CD4-positive, alpha-beta memory T cell (primary cell): Measurements from ENCODE around the gene PAFAH1B1. TPM values are rescaled to one million over a fixed set of nuclear protein-coding genes. Genes with fewer than 3 reads are reported as not detected.

Source experiments
- CTCF ChIA-PET: fragments of 350-600 bp; sonication (Branson Sonifier 250); formaldehyde crosslinking; loops from one replicate; lab custom pipeline; 2021; ENCODE audit warnings: inconsistent platforms; ENCODE audit not compliant: partially characterized antibody; lab: Charles Lee
- POLR2A ChIA-PET: fragments of 350-600 bp; sonication (Branson Sonifier 250); formaldehyde crosslinking; loops from one replicate; lab custom pipeline; 2021; ENCODE audit not compliant: partially characterized antibody; lab: Charles Lee
- DNase-seq, 5 donors: peaks; one replicate each; pipeline versions ENCODE4 v3.0.0 to v3.0.0-alpha.2; 2020 to 2022; ENCODE audit warnings: mixed read lengths in 1 of 5
- H3K27ac ChIP-seq: one replicate; pipeline ENCODE4 v1.7.0; 2013; ENCODE audit warnings: low read depth, low read length
- H3K27me3 ChIP-seq: 2 replicates; pipeline ENCODE4 v1.7.0; 2013; ENCODE audit warnings: mild to moderate bottlenecking, low read length, moderate library complexity; ENCODE audit not compliant: insufficient read depth
- H3K36me3 ChIP-seq: 2 replicates; pipeline ENCODE4 v1.7.0; 2013; ENCODE audit warnings: mild to moderate bottlenecking, low read length, moderate library complexity; ENCODE audit not compliant: insufficient read depth
- H3K4me1 ChIP-seq: 2 replicates; pipeline ENCODE4 v1.7.0; 2013; ENCODE audit warnings: mild to moderate bottlenecking, low read length, moderate library complexity; ENCODE audit not compliant: insufficient read depth
- H3K4me3 ChIP-seq, 2 donors: one replicate each; pipeline ENCODE4 v1.7.0; 2013; ENCODE audit warnings: low read length in 2 of 2, mild to moderate bottlenecking in 1 of 2
- H3K9me3 ChIP-seq, 2 donors: one replicate each; pipeline ENCODE4 v1.7.0; 2013; ENCODE audit warnings: low read length in 2 of 2, control low read depth in 1 of 2; ENCODE audit not compliant: control insufficient read depth in 1 of 2
- H3K27ac Mint-ChIP-seq, 7 donors: one replicate each; pipeline ENCODE4 v1.8.0; 2020 to 2021; ENCODE audit warnings: mixed read lengths in 7 of 7, mild to moderate bottlenecking in 6 of 7, inconsistent platforms in 3 of 7, moderate library complexity in 3 of 7
- H3K27me3 Mint-ChIP-seq, 2 donors: one replicate each; pipeline ENCODE4 v1.8.0; 2020 to 2021; ENCODE audit warnings: mixed read lengths in 2 of 2
- H3K36me3 Mint-ChIP-seq, 2 donors: one replicate each; pipeline ENCODE4 v1.8.0; 2020 to 2021; ENCODE audit warnings: mixed read lengths in 2 of 2, inconsistent platforms in 1 of 2, mild to moderate bottlenecking in 1 of 2
- H3K4me1 Mint-ChIP-seq, 4 donors: one replicate each; pipeline ENCODE4 v1.8.0; 2020 to 2021; ENCODE audit warnings: mixed read lengths in 4 of 4, mild to moderate bottlenecking in 1 of 4
- H3K4me3 Mint-ChIP-seq, 8 donors: one replicate each; pipeline ENCODE4 v1.8.0; 2020 to 2021; ENCODE audit warnings: mixed read lengths in 8 of 8, mild to moderate bottlenecking in 7 of 8, moderate library complexity in 6 of 8, inconsistent platforms in 3 of 8
- H3K9me3 Mint-ChIP-seq, 8 donors: one replicate each; pipeline ENCODE4 v1.8.0; 2020 to 2021; ENCODE audit warnings: mixed read lengths in 8 of 8, mild to moderate bottlenecking in 5 of 8, inconsistent platforms in 3 of 8, moderate library complexity in 1 of 8
- intact Hi-C: fragments of 100-400 bp; cut with micrococcal nuclease; formaldehyde crosslinking; loops from one replicate; pipeline ENCODE4 v1.15.1; 2023
- polyA plus RNA-seq, 2 donors: library from polyadenylated mRNA; unstranded; fragments of 300-500 nt; fragmentation: Illumina TruSeq; gene quantifications; one replicate each; pipeline ENCODE4 v1.2.3, GENCODE V29; 2021
- total RNA-seq, 2 experiments: library from RNA; stranded (reverse); gene quantifications; one replicate each; pipeline ENCODE4 v1.2.3, GENCODE V29; 2021

PAFAH1B1 gene
- total and polyA plus RNA-seq, 4 experiments from 2014 or later = 18.1 to 153 (median 87.8) TPM

DNA sequence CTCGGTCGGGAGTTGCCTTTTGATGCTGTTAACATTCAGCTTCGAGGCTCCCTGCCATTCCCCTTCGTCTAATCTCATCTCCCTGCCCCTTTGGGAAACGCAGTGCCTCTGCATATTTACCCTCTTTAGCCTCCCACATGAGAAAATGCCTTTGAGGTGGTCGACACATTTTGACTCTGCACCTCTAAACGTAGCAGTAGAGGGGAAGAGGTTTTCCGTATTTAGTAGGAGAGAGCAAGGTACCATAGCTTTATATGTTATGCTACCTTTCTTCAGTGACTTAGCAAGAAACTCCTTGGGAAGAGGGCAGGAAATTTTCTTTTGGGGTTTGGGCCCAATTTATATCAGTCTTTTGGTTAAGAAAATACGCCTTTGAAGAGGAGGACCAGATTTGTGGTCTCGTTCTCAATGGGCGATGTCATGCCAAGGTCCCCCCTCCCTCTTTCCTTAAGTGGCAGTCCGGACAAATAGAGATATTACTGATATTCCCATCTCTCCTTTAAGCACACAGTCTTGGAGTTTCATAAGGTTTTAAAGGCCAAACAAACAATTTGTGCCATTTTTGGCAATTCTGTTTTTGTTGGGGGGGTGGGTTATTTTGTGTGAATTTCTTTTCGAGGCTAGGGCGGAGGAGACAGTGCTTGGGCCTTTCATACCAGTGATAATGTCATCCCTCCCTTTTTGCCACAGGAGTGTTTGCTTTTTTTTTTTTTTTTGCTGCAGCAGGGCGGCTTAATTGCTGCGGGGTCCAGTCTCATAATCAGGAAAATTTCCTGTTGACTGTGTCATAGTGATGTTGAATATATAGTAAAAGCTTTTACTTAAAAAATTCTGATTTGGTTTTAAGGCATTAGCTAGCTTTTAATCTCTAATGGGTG, 1.5 kb downstream of the PAFAH1B1 start:
- Mint-ChIP-seq H3K4me3 (peak overlapping the region; percentile 91 to 100 (median 95)), H3K9me3 (no peaks in the 10 kb centered on the region), H3K27ac (peak overlapping the region; percentile 90 to 97 (median 96)), H3K27me3 (no peaks in the 10 kb centered on the region), H3K36me3 (peaks cover 0 to 9% of the 10 kb centered on the region in 2 donors), H3K4me1 (peaks cover 32 to 58% (median 46%) of the 10 kb centered on the region in 4 donors)
- ChIA-PET CTCF (interaction anchor here (0.9 to 3.7 kb wide), 3 partner anchors 14 to 80 kb away, joined by 3 to 35 read pairs (median 3); no protein-coding TSS in a partner anchor), POLR2A (interaction anchor here (0.7 to 3.1 kb wide), 9 partner anchors 11 to 220 kb away, joined by 3 to 16 read pairs (median 6); partner anchors contain the start of gene METTL16)
- H3K36me3 ChIP-seq = no peaks in the 10 kb centered on the region
- intact Hi-C loops = no loop called here
- no peaks in the 10 kb centered on the region for H3K27me3 ChIP-seq
- no peaks in the 10 kb centered on the region for H3K9me3 ChIP-seq
- H3K4me3 ChIP-seq = peak overlapping the region; percentile 78 to 91
- H3K27ac ChIP-seq = peak overlapping the region; percentile 99
- H3K4me1 ChIP-seq = peaks cover 55% of the 10 kb centered on the region
- peak in 4 of 5 donors; percentile 16 to 40 (median 24) for DNase-seq

DNA sequence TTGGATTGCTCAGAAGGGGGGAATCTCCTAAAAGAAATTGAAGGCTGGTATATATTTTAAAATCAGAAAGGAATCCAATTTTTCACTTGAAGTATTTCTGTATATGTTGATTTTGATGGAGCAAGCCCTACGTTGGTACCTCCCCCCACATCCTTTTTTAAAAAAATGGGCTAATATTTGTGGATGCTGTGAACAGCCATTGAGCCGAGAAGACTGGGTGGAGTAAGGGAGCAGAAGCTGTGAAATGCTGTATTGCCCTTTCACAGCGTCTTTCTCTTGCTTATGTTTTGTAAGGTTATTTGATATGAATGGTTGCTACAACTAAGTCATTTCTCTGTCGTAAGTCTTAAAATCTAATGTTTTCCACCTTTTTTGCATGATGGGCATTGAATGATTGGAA, 2.3 kb downstream of the PAFAH1B1 start:
- no peaks in the 10 kb centered on the region for H3K9me3 Mint-ChIP-seq
- peaks cover 0 to 9% of the 10 kb centered on the region in 2 donors for H3K36me3 Mint-ChIP-seq
- no peak for DNase-seq
- CTCF ChIA-PET = interaction anchor here (0.8 to 1.0 kb wide), 2 partner anchors 13 to 91 kb away, joined by 3 read pairs; no protein-coding TSS in a partner anchor
- H3K27ac Mint-ChIP-seq = peak overlapping the region; percentile 27 to 96 (median 62)
- Histone ChIP-seq H3K4me1 (peaks cover 59% of the 10 kb centered on the region), H3K36me3 (no peaks in the 10 kb centered on the region), H3K9me3 (no peaks in the 10 kb centered on the region), H3K27me3 (no peaks in the 10 kb centered on the region), H3K4me3 (peak overlapping the region; percentile 23 to 78), H3K27ac (peak overlapping the region; percentile 99)
- POLR2A ChIA-PET = interaction anchor here (1.1 to 1.6 kb wide), 2 partner anchors 91 to 114 kb away, joined by 3 to 5 read pairs; no protein-coding TSS in a partner anchor
- H3K27me3 Mint-ChIP-seq = no peaks in the 10 kb centered on the region
- intact Hi-C loops = no loop called here
- peak overlapping the region; percentile 91 to 100 (median 95) for H3K4me3 Mint-ChIP-seq
- H3K4me1 Mint-ChIP-seq = peaks cover 34 to 58% (median 48%) of the 10 kb centered on the region in 4 donors

DNA sequence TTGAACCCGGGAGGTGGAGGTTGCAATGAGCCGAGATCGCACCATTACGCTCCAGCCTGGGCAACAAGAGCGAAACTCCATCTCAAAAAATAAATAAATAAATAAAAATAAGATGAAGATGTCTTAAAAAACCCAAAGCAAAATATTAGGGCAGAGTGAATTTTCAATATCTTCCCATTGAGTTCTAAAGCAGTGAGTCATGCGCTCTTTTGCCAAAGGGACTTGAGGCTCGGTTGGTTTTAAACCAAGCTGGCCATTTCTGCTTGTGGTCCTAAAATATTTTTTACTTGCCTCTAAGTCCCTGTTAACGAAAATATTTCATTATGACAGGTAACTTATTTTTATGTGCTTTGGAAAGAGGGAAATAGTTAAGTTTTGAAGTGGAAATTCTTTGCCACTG, 4.7 kb downstream of the PAFAH1B1 start:
- intact Hi-C loops = no loop called here
- H3K9me3 ChIP-seq = no peaks in the 10 kb centered on the region
- Mint-ChIP-seq H3K4me1 (peaks cover 39 to 71% (median 58%) of the 10 kb centered on the region in 4 donors), H3K36me3 (peaks cover 0 to 10% of the 10 kb centered on the region in 2 donors), H3K27ac (no peak overlapping the region), H3K9me3 (no peaks in the 10 kb centered on the region), H3K4me3 (peak overlapping the region in 5 of 8 donors; percentile 32 to 76 (median 50)), H3K27me3 (no peaks in the 10 kb centered on the region)
- H3K4me3 ChIP-seq = no peak overlapping the region
- no peak for DNase-seq
- no peaks in the 10 kb centered on the region for H3K27me3 ChIP-seq
- ChIA-PET CTCF (no interaction called here), POLR2A (no interaction called here)
- peaks cover 75% of the 10 kb centered on the region for H3K4me1 ChIP-seq
- no peaks in the 10 kb centered on the region for H3K36me3 ChIP-seq
- H3K27ac ChIP-seq = no peak overlapping the region

DNA sequence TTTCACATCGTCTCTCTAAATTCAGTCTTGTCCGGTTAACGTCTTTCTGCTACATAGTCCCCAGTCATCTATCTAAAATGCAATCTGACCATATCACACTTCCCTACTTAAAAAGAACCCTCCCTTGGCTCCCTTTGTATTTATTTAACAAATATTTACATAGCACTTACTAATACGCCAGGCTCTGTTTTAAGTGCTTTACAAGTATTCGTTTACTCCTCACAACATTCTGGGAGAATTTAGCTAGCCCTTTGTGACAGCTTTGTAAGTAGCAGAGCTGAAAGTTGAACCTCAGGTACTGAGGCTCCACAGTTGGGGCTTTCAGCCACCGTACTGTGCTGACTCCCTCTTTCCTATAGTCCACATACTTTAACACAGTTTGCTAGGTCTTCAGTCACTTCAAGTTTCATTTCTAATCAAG, 9.2 kb downstream of the PAFAH1B1 start:
- ChIA-PET POLR2A (no interaction called here), CTCF (no interaction called here)
- DNase-seq = no peak
- Histone ChIP-seq H3K4me3 (no peak overlapping the region), H3K27ac (peak overlapping the region; percentile 1), H3K9me3 (no peaks in the 10 kb centered on the region), H3K27me3 (no peaks in the 10 kb centered on the region), H3K36me3 (no peaks in the 10 kb centered on the region), H3K4me1 (peaks cover 88% of the 10 kb centered on the region)
- no peaks in the 10 kb centered on the region for H3K27me3 Mint-ChIP-seq
- no peaks in the 10 kb centered on the region for H3K9me3 Mint-ChIP-seq
- peak overlapping the region; percentile 2 to 79 (median 57) for H3K27ac Mint-ChIP-seq
- H3K4me1 Mint-ChIP-seq = peaks cover 46 to 78% (median 57%) of the 10 kb centered on the region in 4 donors
- intact Hi-C loops = no loop called here
- peak overlapping the region in 5 of 8 donors; percentile 10 to 65 (median 40) for H3K4me3 Mint-ChIP-seq
- peaks cover 9 to 20% of the 10 kb centered on the region in 2 donors for H3K36me3 Mint-ChIP-seq

DNA sequence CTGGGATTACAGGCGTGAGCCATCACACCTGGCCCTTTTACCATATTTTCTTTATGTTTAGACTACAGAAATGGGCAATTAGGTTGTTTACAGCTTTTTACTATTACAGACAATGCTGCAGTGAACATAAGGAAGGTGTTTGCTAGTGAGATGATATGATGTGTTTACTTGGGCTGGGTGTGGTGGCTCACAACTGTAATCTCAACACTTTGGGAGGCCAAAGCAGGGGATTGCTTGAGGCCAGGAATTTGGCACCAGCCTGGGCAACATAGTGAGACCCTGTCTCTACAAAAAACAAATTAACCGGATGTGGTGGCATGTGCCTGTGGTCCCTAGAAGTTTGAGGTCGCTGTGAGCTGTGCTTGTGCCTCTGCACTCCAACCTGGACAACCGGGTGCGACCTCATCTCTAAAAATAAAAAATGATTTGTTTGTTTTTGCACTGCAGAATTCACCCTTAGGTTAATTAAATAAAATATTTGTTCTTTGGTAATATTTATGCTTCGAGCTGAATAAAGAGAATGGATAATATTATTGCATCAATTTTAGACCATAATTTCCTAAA, 15.0 kb downstream of the PAFAH1B1 start:
- CTCF ChIA-PET = interaction anchor here (1.3 kb wide), 1 partner anchor 13 kb away, joined by 3 read pairs; no protein-coding TSS in a partner anchor
- intact Hi-C loops = no loop called here
- Mint-ChIP-seq H3K36me3 (peaks cover 15 to 26% of the 10 kb centered on the region in 2 donors), H3K27me3 (no peaks in the 10 kb centered on the region), H3K4me3 (peak overlapping the region in 2 of 8 donors; percentile 15 to 46), H3K4me1 (peaks cover 43 to 78% (median 58%) of the 10 kb centered on the region in 4 donors), H3K9me3 (no peaks in the 10 kb centered on the region), H3K27ac (peak overlapping the region in 3 of 7 donors; percentile 10 to 79 (median 32))
- Histone ChIP-seq H3K9me3 (no peaks in the 10 kb centered on the region), H3K4me1 (peaks cover 88% of the 10 kb centered on the region), H3K27ac (no peak overlapping the region), H3K36me3 (no peaks in the 10 kb centered on the region), H3K4me3 (no peak overlapping the region), H3K27me3 (no peaks in the 10 kb centered on the region)
- no peak for DNase-seq
- POLR2A ChIA-PET = interaction anchor here (1.2 kb wide), 1 partner anchor 14 kb away, joined by 3 read pairs; no protein-coding TSS in a partner anchor

DNA sequence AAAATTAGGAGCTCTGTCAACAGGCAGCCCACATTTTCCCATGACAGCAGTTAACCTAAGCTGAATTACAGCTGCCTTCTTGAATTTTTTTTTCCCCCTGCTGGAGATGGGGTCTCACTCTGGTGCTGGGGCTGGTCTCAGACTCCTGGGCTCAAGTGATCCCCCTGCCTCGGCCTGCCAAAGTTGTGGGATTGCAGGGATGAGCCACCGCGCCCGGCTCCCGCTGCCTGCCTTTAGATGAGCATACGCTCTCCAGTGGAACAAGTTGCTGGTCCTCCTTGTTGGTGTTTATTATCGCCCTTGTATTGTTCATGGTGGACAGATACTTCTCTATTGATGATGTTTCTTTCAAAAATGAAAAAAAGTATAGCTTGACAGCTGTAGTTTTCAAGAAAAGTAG, 15.6 kb downstream of the PAFAH1B1 start:
- no peak for DNase-seq
- ChIA-PET POLR2A (interaction anchor here (0.7 to 1.2 kb wide), 2 partner anchors 15 to 16 kb away, joined by 3 read pairs; partner anchors contain the start of gene PAFAH1B1), CTCF (interaction anchor here (1.3 kb wide), 1 partner anchor 14 kb away, joined by 3 read pairs; no protein-coding TSS in a partner anchor)
- H3K27ac ChIP-seq = no peak overlapping the region
- H3K4me3 ChIP-seq = no peak overlapping the region
- Mint-ChIP-seq H3K27ac (peak overlapping the region in 5 of 7 donors; percentile 12 to 79 (median 32)), H3K4me3 (peak overlapping the region in 5 of 8 donors; percentile 7 to 54 (median 29)), H3K4me1 (peaks cover 43 to 81% (median 61%) of the 10 kb centered on the region in 4 donors), H3K27me3 (no peaks in the 10 kb centered on the region), H3K36me3 (peaks cover 15 to 26% of the 10 kb centered on the region in 2 donors), H3K9me3 (no peaks in the 10 kb centered on the region)
- no peaks in the 10 kb centered on the region for H3K9me3 ChIP-seq
- peaks cover 86% of the 10 kb centered on the region for H3K4me1 ChIP-seq
- peaks cover under 1% of the 10 kb centered on the region for H3K36me3 ChIP-seq
- intact Hi-C loops = no loop called here
- H3K27me3 ChIP-seq = no peaks in the 10 kb centered on the region
